Coronary artery (tissue), 2 donors: ENCODE data around the gene THADA.
A peak's percentile ranks its signal among the peaks of the same experiment; 100 is the strongest.

Experiments used
- DNase-seq: peaks from one replicate; pipeline ENCODE4 v3.0.0-alpha.2; 2017; ENCODE audit warnings: low spot score
- H3K27ac ChIP-seq, 2 donors: fragments of 200-600 bp; sonication (generic); one replicate each; pipeline ENCODE4 v1.5.1; 2016 to 2019
- H3K4me3 ChIP-seq: fragments of 200-600 bp; sonication (generic); 2 replicates; pipeline ENCODE4 v1.5.1; 2016; ENCODE audit warnings: mild to moderate bottlenecking, moderate library complexity
- CTCF ChIP-seq: fragments of 200-600 bp; sonication (generic); IDR thresholded peaks from one replicate; pipeline ENCODE4 v1.5.1; 2019; ENCODE audit warnings: antibody characterized with exemption

THADA gene

DNA sequence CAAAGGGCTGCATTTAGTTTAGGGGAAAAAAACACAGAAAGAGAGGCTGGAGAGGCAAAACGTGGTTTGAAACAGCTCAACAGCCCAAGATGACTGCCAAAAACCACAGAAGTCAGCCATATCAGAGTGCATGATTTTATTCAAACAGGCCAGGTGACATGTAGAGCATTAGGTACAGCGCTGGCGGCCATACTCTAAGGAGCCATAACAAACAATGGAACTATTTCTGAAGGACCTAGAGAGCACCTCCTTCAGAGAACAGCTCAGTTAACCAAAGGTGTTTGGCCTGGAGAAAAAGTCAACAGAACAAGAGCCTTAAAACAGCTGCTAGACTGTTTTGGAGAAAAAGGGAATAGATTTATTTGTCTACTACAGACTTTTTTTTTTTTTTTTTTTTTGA lies 2.6 kb downstream of the THADA start:
- no peak for DNase-seq
- H3K27ac ChIP-seq: no peak overlapping the region
- no peak overlapping the region for H3K4me3 ChIP-seq
- no peak for TF ChIP-seq CTCF

DNA sequence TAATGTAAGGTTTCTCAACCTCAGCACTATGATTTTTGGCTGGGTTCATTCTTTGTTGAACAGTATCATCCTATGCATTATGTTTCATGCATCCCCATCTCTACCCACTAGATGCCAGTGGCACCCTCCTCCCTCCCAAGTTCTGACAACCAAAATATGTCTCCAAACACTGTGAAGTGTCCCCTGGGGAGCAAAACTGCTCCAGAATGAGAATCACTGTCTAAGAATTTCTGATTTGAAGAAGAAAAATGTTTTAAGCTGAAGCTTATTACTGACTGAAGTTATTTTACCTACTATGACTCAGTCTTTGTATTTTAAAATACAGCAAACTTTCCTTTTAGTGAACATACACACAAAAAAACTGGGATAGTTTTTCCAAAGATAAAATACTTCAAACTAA lies 3.4 kb downstream of the THADA start:
- TF ChIP-seq CTCF: no peak
- no peak overlapping the region for H3K27ac ChIP-seq
- DNase-seq: no peak
- no peak overlapping the region for H3K4me3 ChIP-seq

GRCh38 chr2:43585708-43586107 lies 10.1 kb downstream of the THADA start:
- no peak for DNase-seq
- TF ChIP-seq CTCF: no peak
- H3K27ac ChIP-seq: no peak overlapping the region
- no peak overlapping the region for H3K4me3 ChIP-seq

DNA sequence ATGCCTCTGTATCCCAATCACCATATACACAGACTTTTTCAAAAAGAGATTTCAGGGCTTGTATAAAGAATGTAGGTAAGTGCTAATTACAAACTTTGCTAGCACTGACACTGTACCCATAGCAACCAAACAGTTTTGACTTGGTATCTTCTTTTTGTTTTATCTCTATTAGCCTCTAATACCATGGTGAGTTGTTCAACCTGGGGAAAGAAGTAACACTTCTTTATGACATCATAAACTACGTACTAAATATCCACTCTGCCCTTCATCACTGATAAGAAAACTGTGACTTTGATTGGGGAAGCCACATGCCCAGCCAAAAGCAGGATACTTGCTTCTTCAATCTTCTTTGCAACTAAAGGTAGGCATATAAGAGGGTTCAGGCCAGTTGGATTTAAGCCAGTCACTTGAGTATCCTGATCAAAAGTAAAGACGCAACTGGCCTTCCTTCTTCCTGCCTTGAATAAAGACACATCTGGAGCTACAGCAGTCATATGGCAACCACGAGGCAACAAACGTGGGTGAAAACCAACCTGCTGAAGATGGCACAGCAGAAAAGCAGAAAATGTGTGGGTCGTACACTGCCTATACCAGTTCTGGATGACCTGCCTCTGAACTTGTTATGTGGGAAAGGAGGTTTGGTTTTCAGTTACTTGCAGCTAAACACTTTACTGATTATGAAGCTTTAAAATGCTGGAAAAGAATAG lies 16.4 kb downstream of the THADA start:
- TF ChIP-seq CTCF: no peak
- Histone ChIP-seq H3K27ac (no peak overlapping the region), H3K4me3 (no peak overlapping the region)
- no peak for DNase-seq

GRCh38 chr2:43576981-43577892 lies 18.6 kb downstream of the THADA start:
- Histone ChIP-seq H3K4me3 (no peak overlapping the region), H3K27ac (peak overlapping the region; percentile 14 to 69)
- DNase-seq: no peak
- peak; percentile 55 for TF ChIP-seq CTCF

GRCh38 chr2:43572244-43572643 lies 23.6 kb downstream of the THADA start:
- DNase-seq: no peak
- H3K4me3 ChIP-seq: no peak overlapping the region
- no peak overlapping the region for H3K27ac ChIP-seq
- no peak for TF ChIP-seq CTCF
